Measurements from ENCODE around the gene ZBTB40.
A peak's percentile ranks its signal among the peaks of the same experiment; 100 is the strongest.

ZBTB40 gene

GRCh38 chr1:22451702-22452480, at the start of gene ZBTB40:
Gene ZBTB40 (plus strand): TSS chr1:22451851. CDS start chr1:22489949, 38,098 bp downstream.
- no peaks in the 10 kb centered on the region for H3K27me3 ChIP-seq (ENCODE audit: control insufficient read depth, insufficient read depth, low read length)
- peak within 1 kb of the TSS; percentile 78 for H3K27ac ChIP-seq (ENCODE audit: low read depth, low read length)
- H3K9ac ChIP-seq (ENCODE audit: low read depth, low read length): peak within 1 kb of the TSS; percentile 49
- peaks cover 15% of the 10 kb centered on the region; the same call in 1 of the 2 replicates for H3K4me1 ChIP-seq (ENCODE audit: control insufficient read depth, insufficient read depth, low read length)
- H3K36me3 ChIP-seq (ENCODE audit: control insufficient read depth, insufficient read depth, low read length): no peaks in the 10 kb centered on the region
- no peaks in the 10 kb centered on the region for H3K9me3 ChIP-seq (ENCODE audit: control insufficient read depth, insufficient read depth, low read length)
- peak within 1 kb of the TSS; percentile 86 for H3K4me3 ChIP-seq (ENCODE audit: low read depth, low read length)

- Histone ChIP-seq H3K4me3 (ENCODE audit: low read depth, low read length) (no peak overlapping the region), H3K4me1 (ENCODE audit: control insufficient read depth, insufficient read depth, low read length) (no peaks in the 10 kb centered on the region), H3K27me3 (ENCODE audit: control insufficient read depth, insufficient read depth, low read length) (no peaks in the 10 kb centered on the region), H3K9ac (ENCODE audit: low read depth, low read length) (no peak overlapping the region), H3K36me3 (ENCODE audit: control insufficient read depth, insufficient read depth, low read length) (no peaks in the 10 kb centered on the region), H3K9me3 (ENCODE audit: control insufficient read depth, insufficient read depth, low read length) (no peaks in the 10 kb centered on the region), H3K27ac (ENCODE audit: low read depth, low read length) (no peak overlapping the region)
Measured at GRCh38 chr1:22402356-22403053, 49.1 kb upstream of the ZBTB40 start.

GRCh38 chr1:22404486-22404885, 47.2 kb upstream of the ZBTB40 start:
- H3K9ac ChIP-seq (ENCODE audit: low read depth, low read length): no peak overlapping the region
- no peak overlapping the region for H3K4me3 ChIP-seq (ENCODE audit: low read depth, low read length)
- no peaks in the 10 kb centered on the region for H3K9me3 ChIP-seq (ENCODE audit: control insufficient read depth, insufficient read depth, low read length)
- H3K36me3 ChIP-seq (ENCODE audit: control insufficient read depth, insufficient read depth, low read length): no peaks in the 10 kb centered on the region
- no peaks in the 10 kb centered on the region for H3K4me1 ChIP-seq (ENCODE audit: control insufficient read depth, insufficient read depth, low read length)
- H3K27ac ChIP-seq (ENCODE audit: low read depth, low read length): no peak overlapping the region
- H3K27me3 ChIP-seq (ENCODE audit: control insufficient read depth, insufficient read depth, low read length): no peaks in the 10 kb centered on the region

GRCh38 chr1:22406722-22407495, 44.7 kb upstream of the ZBTB40 start:
- Histone ChIP-seq H3K9ac (ENCODE audit: low read depth, low read length) (no peak overlapping the region), H3K27ac (ENCODE audit: low read depth, low read length) (no peak overlapping the region), H3K36me3 (ENCODE audit: control insufficient read depth, insufficient read depth, low read length) (no peaks in the 10 kb centered on the region), H3K9me3 (ENCODE audit: control insufficient read depth, insufficient read depth, low read length) (no peaks in the 10 kb centered on the region), H3K27me3 (ENCODE audit: control insufficient read depth, insufficient read depth, low read length) (no peaks in the 10 kb centered on the region), H3K4me1 (ENCODE audit: control insufficient read depth, insufficient read depth, low read length) (no peaks in the 10 kb centered on the region), H3K4me3 (ENCODE audit: low read depth, low read length) (no peak overlapping the region)

GRCh38 chr1:22408230-22408629, 43.4 kb upstream of the ZBTB40 start:
- no peaks in the 10 kb centered on the region for H3K27me3 ChIP-seq (ENCODE audit: control insufficient read depth, insufficient read depth, low read length)
- H3K9me3 ChIP-seq (ENCODE audit: control insufficient read depth, insufficient read depth, low read length): no peaks in the 10 kb centered on the region
- H3K9ac ChIP-seq (ENCODE audit: low read depth, low read length): no peak overlapping the region
- H3K36me3 ChIP-seq (ENCODE audit: control insufficient read depth, insufficient read depth, low read length): no peaks in the 10 kb centered on the region
- no peak overlapping the region for H3K27ac ChIP-seq (ENCODE audit: low read depth, low read length)
- H3K4me3 ChIP-seq (ENCODE audit: low read depth, low read length): no peak overlapping the region
- H3K4me1 ChIP-seq (ENCODE audit: control insufficient read depth, insufficient read depth, low read length): 0 out of 2 replicates have a peak, but pooled peaks cover 6% of the 10 kb centered on the region

GRCh38 chr1:22410401-22410800, 41.2 kb upstream of the ZBTB40 start:
- Histone ChIP-seq H3K36me3 (ENCODE audit: control insufficient read depth, insufficient read depth, low read length) (no peaks in the 10 kb centered on the region), H3K4me3 (ENCODE audit: low read depth, low read length) (no peak overlapping the region), H3K4me1 (ENCODE audit: control insufficient read depth, insufficient read depth, low read length) (0 out of 2 replicates have a peak, but pooled peaks cover 6% of the 10 kb centered on the region), H3K27ac (ENCODE audit: low read depth, low read length) (no peak overlapping the region), H3K9me3 (ENCODE audit: control insufficient read depth, insufficient read depth, low read length) (no peaks in the 10 kb centered on the region), H3K9ac (ENCODE audit: low read depth, low read length) (no peak overlapping the region), H3K27me3 (ENCODE audit: control insufficient read depth, insufficient read depth, low read length) (no peaks in the 10 kb centered on the region)

GRCh38 chr1:22410928-22411495, 40.6 kb upstream of the ZBTB40 start:
- Histone ChIP-seq H3K4me1 (ENCODE audit: control insufficient read depth, insufficient read depth, low read length) (0 out of 2 replicates have a peak, but pooled peaks cover 6% of the 10 kb centered on the region), H3K36me3 (ENCODE audit: control insufficient read depth, insufficient read depth, low read length) (no peaks in the 10 kb centered on the region), H3K9ac (ENCODE audit: low read depth, low read length) (no peak overlapping the region), H3K27ac (ENCODE audit: low read depth, low read length) (no peak overlapping the region), H3K9me3 (ENCODE audit: control insufficient read depth, insufficient read depth, low read length) (no peaks in the 10 kb centered on the region), H3K4me3 (ENCODE audit: low read depth, low read length) (no peak overlapping the region), H3K27me3 (ENCODE audit: control insufficient read depth, insufficient read depth, low read length) (no peaks in the 10 kb centered on the region)

- Histone ChIP-seq H3K27me3 (ENCODE audit: control insufficient read depth, insufficient read depth, low read length) (no peaks in the 10 kb centered on the region), H3K4me3 (ENCODE audit: low read depth, low read length) (no peak overlapping the region), H3K9me3 (ENCODE audit: control insufficient read depth, insufficient read depth, low read length) (no peaks in the 10 kb centered on the region), H3K9ac (ENCODE audit: low read depth, low read length) (no peak overlapping the region), H3K27ac (ENCODE audit: low read depth, low read length) (no peak overlapping the region), H3K36me3 (ENCODE audit: control insufficient read depth, insufficient read depth, low read length) (no peaks in the 10 kb centered on the region), H3K4me1 (ENCODE audit: control insufficient read depth, insufficient read depth, low read length) (0 out of 2 replicates have a peak, but pooled peaks cover 6% of the 10 kb centered on the region)
Measured at GRCh38 chr1:22411589-22411988, 40.1 kb upstream of the ZBTB40 start.

- Histone ChIP-seq H3K9ac (ENCODE audit: low read depth, low read length) (no peak overlapping the region), H3K27ac (ENCODE audit: low read depth, low read length) (no peak overlapping the region)
Measured at GRCh38 chr1:22412932-22413727, 38.5 kb upstream of the ZBTB40 start.

GRCh38 chr1:22413799-22414198, 37.9 kb upstream of the ZBTB40 start:
- no peak overlapping the region for H3K4me3 ChIP-seq (ENCODE audit: low read depth, low read length)
- peaks cover 9% of the 10 kb centered on the region; the same call in 1 of the 2 replicates for H3K4me1 ChIP-seq (ENCODE audit: control insufficient read depth, insufficient read depth, low read length)
- no peaks in the 10 kb centered on the region for H3K36me3 ChIP-seq (ENCODE audit: control insufficient read depth, insufficient read depth, low read length)
- H3K27ac ChIP-seq (ENCODE audit: low read depth, low read length): no peak overlapping the region
- H3K27me3 ChIP-seq (ENCODE audit: control insufficient read depth, insufficient read depth, low read length): no peaks in the 10 kb centered on the region
- no peak overlapping the region for H3K9ac ChIP-seq (ENCODE audit: low read depth, low read length)
- H3K9me3 ChIP-seq (ENCODE audit: control insufficient read depth, insufficient read depth, low read length): no peaks in the 10 kb centered on the region

More at GRCh38 chr1:22412932-22413727, 38.5 kb upstream of the ZBTB40 start:
- Histone ChIP-seq H3K4me3 (ENCODE audit: low read depth, low read length) (no peak overlapping the region), H3K36me3 (ENCODE audit: control insufficient read depth, insufficient read depth, low read length) (no peaks in the 10 kb centered on the region), H3K4me1 (ENCODE audit: control insufficient read depth, insufficient read depth, low read length) (peaks cover 9% of the 10 kb centered on the region; the same call in 1 of the 2 replicates), H3K27me3 (ENCODE audit: control insufficient read depth, insufficient read depth, low read length) (no peaks in the 10 kb centered on the region), H3K9me3 (ENCODE audit: control insufficient read depth, insufficient read depth, low read length) (no peaks in the 10 kb centered on the region)
